Brain pericyte (primary cell): Measurements from ENCODE around the gene SIL1.
"Not testable (repeated sequence)": the region's sequence is repeated elsewhere in the genome, so short reads cannot be mapped to it uniquely, and the experiment has no call there.

Experiments used
- DNase-seq: peaks from one replicate; pipeline ENCODE4 v3.0.0-alpha.2; 2012; ENCODE audit warnings: low read depth, low spot score

SIL1 gene

DNA sequence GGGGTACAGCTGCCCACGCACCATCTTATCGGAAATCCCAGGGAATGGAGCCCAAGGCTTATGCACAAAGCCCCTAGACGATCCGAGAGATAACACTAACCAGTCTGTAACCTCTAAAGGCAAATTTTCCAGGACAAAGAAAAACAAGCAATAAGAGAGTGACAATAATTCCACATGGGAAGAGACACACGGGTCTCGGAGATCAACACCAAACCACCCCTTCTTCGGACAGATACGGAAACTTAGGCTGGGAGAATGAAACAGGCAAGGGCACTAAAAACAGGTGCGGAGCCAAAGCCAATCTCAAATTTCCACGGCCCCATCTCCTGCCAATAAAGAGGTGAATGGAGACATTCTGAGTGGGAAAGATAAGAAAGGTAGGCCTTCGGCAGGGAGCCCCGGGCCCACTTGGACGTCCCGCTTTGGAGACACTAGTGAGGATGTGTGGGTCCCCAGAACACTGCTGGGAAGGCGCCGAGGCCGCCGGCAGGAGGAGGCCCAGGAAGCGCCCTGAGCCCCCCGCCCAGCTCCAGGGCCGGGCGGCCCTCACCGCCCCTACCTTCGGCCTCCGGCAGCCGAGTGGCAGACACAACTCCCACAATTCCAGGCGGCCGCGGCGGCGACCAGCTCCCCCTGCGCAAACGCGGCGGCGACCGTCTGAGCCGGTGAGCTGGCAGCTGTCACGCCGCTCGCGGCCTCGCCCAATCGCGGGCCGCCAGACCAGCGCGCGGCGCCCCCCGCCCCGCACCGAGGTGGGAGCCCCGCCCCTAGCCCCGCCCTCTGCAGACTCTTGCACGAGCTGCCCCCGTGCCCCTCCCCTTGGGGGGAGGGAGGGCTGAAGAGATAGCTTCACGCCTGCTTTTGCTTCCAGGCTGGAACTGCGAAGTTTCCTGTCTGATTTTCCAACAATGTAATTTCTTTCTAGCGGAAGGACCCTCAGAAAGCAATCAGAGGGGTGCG lies at the start of gene SIL1:
SIL1 (minus strand) TSS at position 659 of the 960 bp plus-strand sequence. CDS start 70,525 bp downstream, outside the sequence.
- peak; percentile 66 for DNase-seq

GRCh38 chr5:139246394-139246793 lies 48.2 kb upstream of the SIL1 start:
- no peak for DNase-seq

- no peak for DNase-seq
Observed at GRCh38 chr5:139245637-139246339, 47.6 kb upstream of the SIL1 start.

DNA sequence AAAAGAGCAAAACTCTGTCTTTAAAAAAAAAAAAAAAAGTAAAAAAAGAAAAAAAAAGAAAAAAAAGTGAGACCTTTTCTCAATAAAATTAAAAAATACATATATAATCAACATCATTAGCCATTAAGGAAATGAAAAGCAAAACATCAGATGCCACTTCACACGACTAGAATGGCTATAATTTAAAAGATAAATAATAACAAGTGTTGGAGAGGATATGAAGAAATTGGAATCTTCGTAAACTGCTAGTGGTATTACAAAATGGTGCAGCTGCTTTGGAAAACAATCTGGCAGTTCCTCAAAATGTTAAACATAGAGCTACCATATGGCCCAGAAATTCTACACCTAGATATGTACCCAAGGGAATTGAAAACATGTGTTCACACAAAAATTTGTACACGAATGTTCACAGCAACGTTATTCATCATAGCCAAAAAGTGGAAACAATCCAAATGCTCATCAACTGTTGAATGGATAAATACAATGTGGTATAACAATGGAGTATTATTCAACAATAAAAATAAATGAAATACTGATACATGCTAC lies 45.3 kb upstream of the SIL1 start:
- no peak for DNase-seq

DNA sequence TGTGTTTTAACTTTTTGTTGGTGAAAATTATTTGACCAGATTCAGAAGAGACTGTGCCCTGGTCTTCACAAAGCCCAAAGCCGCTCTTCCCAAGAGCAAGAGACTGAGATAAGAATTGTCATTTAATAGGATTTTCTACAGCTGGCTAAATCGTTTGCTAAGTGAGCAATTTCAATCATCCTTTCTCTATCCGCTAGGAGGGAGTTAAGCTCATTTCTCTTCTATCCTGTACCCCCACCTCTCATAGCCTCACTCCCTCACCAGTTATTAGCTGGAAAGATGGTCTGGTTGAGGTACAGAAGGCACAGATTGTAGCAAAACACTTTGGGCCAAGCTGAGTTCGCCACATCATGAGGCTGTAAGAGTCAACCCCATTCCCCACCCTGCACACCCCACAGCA lies 43.0 kb upstream of the SIL1 start:
- DNase-seq: no peak

DNA sequence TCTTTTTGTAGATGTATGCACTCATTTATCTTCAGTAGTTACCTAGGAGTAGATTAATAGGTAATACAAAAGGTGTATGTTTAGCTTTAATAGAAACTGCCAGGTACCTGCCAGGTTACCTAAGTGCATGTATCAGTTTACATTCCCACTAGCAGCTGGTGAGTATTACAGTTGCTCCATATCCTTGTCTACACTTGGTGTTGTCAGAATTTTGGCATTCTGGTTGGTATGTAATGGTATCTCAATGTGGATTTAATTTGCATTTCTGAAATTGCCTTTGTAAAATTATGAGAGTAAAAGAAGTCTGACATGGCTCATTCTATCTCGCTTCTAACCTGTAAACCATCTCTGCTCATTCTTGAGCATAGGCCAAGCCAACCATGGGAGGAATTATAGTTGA lies 38.3 kb upstream of the SIL1 start:
- DNase-seq: no peak

DNA sequence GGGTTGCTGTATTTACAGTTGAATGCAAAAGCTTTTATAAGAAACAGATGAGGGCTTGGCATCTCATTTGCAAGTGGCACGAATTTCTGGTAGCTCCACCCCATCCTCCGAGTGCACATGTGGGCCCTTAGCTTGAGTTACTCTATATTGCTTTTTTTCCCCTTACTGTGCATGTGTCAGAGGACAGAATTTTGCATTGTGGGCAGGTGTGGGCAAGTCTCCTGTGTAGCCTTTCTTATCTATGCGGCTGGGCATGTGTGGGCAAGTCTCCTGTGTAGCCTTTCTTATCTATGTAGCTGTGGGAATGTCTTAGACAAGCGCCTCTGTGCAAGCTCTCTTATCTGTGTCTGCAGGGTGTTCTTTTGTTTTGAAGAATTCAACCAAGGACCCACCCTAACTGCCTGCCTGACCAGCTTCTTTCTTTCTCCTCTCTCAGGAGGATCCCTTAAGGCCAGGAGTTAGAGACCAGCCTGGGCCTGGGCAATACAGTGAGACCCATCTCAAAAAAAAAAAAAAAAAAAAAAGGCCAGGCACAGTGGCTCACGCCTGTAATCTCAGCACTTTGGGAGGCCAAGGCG lies 34.1 kb upstream of the SIL1 start:
- no peak for DNase-seq

GRCh38 chr5:139228201-139228803 lies 30.1 kb upstream of the SIL1 start:
- no peak for DNase-seq

- no peak for DNase-seq
Observed at GRCh38 chr5:139226131-139226530, 28.0 kb upstream of the SIL1 start.

GRCh38 chr5:139223481-139223880 lies 25.3 kb upstream of the SIL1 start:
- no peak for DNase-seq

- DNase-seq: no peak
Observed at GRCh38 chr5:139222346-139222745, 24.2 kb upstream of the SIL1 start.

- not testable (repeated sequence) for DNase-seq
Observed at GRCh38 chr5:139218038-139218437, 19.9 kb upstream of the SIL1 start.

DNA sequence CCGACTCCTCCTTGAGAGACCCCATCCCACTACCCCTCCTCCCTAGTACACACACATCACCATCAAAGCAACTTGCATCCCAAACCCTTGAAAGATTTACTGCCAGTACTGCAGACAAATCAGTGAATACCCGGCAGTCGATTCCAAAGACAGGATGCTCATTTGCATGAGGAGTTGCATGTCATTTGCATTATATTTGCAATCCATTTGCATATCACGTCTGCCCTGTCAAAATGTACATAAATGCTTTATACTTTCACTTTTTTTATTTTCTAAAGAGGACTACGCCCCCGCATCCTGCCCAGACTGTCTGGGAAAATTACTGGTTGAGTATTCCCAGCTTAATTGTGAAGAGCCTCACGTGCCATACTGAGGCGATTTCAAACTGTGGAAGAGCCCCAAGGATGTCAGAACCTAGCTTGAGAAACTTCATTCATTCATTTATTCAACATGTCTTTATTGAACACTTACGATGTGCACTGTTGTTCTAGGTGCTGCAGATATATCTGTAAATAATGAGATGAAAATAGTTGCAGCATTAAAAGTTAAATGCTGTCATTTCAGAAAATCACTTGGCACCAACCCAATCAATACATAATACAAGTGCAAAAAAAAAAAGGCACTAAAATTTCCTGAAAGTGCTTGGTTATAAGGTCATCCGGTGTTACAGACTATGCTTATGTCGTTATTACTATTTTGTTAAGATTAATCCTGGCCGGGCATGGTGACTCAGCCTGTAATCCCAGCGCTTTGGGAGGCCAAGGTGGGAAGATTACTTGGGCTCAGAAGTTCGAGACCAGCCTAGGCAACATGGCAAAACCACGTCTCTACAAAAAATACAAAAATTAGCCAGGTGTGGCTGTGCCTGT lies 17.2 kb upstream of the SIL1 start:
- DNase-seq: no peak

GRCh38 chr5:139214646-139215045 lies 16.5 kb upstream of the SIL1 start:
- DNase-seq: no peak

DNA sequence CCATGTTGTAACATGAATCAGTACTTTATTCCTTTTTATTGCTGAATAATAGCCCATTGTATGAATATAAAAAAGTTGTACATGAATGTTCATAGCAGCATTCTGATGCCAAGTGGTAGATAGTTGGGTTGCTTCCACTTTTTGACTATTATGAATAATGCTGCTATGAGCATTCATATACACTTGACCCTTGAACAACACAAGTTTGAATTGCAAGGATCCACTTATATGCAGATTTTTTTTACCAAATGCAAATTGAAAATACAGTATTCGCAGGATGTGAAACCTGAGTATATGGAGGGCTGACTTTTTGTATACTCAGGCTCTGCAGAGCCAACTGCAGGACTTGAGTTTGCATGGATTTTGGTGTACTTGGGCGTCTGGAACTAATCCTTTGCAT lies 14.7 kb upstream of the SIL1 start:
- no peak for DNase-seq

GRCh38 chr5:139212486-139212885 lies 14.3 kb upstream of the SIL1 start:
- no peak for DNase-seq

DNA sequence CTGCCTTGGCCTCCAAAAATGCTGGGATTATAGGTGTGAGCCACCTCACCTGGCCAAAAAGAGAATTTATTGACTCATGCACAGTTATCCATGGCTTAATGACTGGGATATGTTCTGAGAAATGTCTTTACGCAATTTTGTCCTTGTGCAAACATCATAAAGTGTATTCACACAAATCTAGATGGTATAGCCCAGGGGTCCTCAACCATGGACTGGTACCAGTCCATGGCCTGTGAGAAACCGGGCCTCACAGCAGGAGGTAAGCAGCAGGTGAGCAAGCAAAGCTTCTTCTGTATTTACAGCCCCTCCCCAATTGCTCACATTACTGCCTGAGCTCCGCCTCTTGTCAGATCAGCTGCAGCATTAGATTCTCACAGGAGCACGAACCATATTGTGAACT lies 12.4 kb upstream of the SIL1 start:
- DNase-seq: no peak

DNA sequence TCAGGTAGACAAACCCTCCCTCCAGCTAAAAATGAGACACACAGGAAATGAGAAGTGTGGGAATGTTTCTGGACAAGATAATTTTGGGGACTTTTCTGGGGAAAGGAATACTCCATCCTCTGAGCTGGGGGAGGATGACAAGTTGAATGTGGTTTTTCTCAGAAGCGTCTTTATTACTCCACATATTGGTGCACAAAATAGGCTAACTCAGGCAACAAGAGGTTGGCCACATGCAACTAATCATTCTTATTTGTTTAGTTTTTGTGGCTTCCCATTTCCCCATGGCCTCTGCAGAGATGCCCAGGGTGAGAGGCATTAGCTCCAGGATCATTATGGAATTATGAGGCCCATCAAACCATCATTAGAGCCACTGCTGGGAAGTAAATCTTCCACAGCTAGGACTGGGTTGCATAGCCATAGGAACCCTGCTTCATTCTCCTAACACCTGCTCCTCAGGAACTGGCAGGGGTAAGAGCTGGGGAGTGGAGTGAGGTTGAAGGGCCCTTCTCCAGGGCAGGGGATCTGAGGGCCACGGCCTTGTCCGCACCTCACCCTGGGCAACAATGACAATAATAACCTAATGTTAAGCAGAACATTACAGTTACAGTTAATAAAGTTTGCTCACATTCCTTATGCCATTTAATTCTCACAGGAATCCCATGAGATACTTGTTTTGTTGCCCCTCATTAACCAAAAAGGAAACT lies 9.3 kb upstream of the SIL1 start:
- no peak for DNase-seq

GRCh38 chr5:139205586-139205985 lies 7.4 kb upstream of the SIL1 start:
- no peak for DNase-seq

DNA sequence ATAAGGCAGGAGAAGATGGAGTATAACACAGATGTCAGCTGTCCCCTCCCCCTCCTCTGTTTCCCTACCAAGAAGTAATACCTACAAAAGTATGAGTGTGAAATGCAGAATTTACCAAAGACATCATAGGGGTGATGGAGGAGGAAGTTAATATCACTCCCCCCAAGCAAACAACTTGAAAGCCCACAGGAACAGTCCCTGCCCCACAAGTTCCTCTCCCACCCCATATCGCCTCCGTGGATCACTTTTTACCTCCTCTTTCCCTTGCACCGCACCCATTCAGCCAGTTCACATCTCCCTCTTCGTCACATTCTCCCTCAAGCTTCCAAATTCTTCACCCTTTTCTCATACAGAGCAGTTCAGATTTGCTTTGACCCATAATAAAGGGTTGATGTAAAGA lies 7.0 kb upstream of the SIL1 start:
- no peak for DNase-seq
